DND-41 (cell line): ENCODE results near the gene PEX16.
"Not testable (repeated sequence)": the region's sequence is repeated elsewhere in the genome, so short reads cannot be mapped to it uniquely, and the experiment has no call there.

ENCODE experiments used
- ATAC-seq: fragments of 200-7000 bp; cut with Tn5 transposase; 3 replicates; pipeline ENCODE4 v1.9.1; 2021; ENCODE audit warnings: low read depth; ENCODE audit not compliant: insufficient read depth
- DNase-seq: peaks from one replicate; pipeline ENCODE4 v3.0.0-alpha.2; 2020
- H2AFZ ChIP-seq: 2 replicates; pipeline ENCODE4 v1.6.0; 2012; ENCODE audit warnings: low read depth, low read length
- H3K27ac ChIP-seq: 2 replicates; pipeline ENCODE4 v1.5.1; 2012; ENCODE audit warnings: low read length, inconsistent platforms
- H3K27me3 ChIP-seq: fragments of 200-600 bp; sonication (generic); 2 replicates; pipeline ENCODE4 v1.6.0; 2012; ENCODE audit warnings: low read length, mild to moderate bottlenecking, inconsistent platforms; ENCODE audit not compliant: insufficient read depth, poor library complexity
- H3K36me3 ChIP-seq: 2 replicates; pipeline ENCODE4 v1.5.1; 2012; ENCODE audit warnings: low read length, inconsistent platforms; ENCODE audit not compliant: insufficient read depth
- H3K4me1 ChIP-seq: 2 replicates; pipeline ENCODE4 v1.5.1; 2012; ENCODE audit warnings: mild to moderate bottlenecking, low read length; ENCODE audit not compliant: insufficient read depth
- H3K4me2 ChIP-seq: 2 replicates; pipeline ENCODE4 v1.6.0; 2012; ENCODE audit warnings: mild to moderate bottlenecking, moderate library complexity, low read length, inconsistent platforms; ENCODE audit not compliant: insufficient read depth
- H3K4me3 ChIP-seq, 2 experiments: fragments of 200-600 bp in 1 of 2; shearing (Covaris generic) in 1 of 2; 2 replicates each; pipeline ENCODE4 v1.5.1; 2012 to 2016; ENCODE audit warnings: inconsistent platforms in 2 of 2, low read length in 2 of 2, mild to moderate bottlenecking in 2 of 2, low read depth in 1 of 2, moderate library complexity in 1 of 2
- H3K79me2 ChIP-seq: 2 replicates; pipeline ENCODE4 v1.6.0; 2012; ENCODE audit warnings: low read length, inconsistent platforms; ENCODE audit not compliant: insufficient read depth
- H3K9ac ChIP-seq: 2 replicates; pipeline ENCODE4 v1.6.0; 2012; ENCODE audit warnings: low read depth, mild to moderate bottlenecking, inconsistent platforms, low read length, moderate library complexity
- H3K9me3 ChIP-seq: 2 replicates; pipeline ENCODE4 v1.5.1; 2012; ENCODE audit warnings: low read length, moderate library complexity, mild to moderate bottlenecking, inconsistent platforms; ENCODE audit not compliant: insufficient read depth, severe bottlenecking
- H4K20me1 ChIP-seq: 2 replicates; pipeline ENCODE4 v1.6.0; 2012; ENCODE audit warnings: low read length; ENCODE audit not compliant: insufficient read depth
- EZH2 ChIP-seq: IDR thresholded peaks from 3 replicates; pipeline ENCODE4 v1.6.1; 2012; ENCODE audit warnings: borderline replicate concordance, low read depth, mild to moderate bottlenecking, moderate library complexity, low read length, inconsistent platforms; ENCODE audit not compliant: severe bottlenecking
- TF ChIP-seq, protein P1 (sequence below): IDR thresholded peaks from 2 replicates; pipeline ENCODE4 v1.5.1; 2012; ENCODE audit warnings: borderline replicate concordance, low read length, moderate library complexity, mild to moderate bottlenecking; ENCODE audit not compliant: poor library complexity, severe bottlenecking; ENCODE audit errors: extremely low read depth

The PEX16 gene

DNA sequence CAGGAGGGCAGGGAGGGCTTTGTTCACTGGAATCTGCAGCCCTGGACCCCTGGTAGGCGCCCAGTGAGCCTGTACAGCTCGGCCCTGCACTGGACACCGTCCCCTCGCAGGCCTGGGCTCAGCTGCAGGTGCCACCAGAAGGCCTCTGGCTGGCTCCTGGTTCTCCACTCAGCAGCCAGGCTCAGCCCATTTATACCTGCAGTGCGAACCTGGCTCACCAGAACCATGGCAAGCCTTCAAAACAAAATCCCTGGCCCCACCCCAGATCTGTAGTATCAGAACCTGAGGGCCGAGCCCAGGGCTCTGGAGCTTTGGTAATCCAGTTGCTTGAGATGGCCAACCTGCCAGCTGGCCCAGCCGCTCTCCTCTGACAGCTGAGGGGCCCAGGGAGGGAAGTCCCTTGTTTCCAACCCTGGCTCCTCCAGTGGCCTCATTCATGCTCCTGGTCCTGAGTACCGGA, 9.7 kb downstream of the PEX16 start:
- Histone ChIP-seq H3K27me3 (no peaks in the 10 kb centered on the region), H3K27ac (no peak overlapping the region), H3K9ac (no peak overlapping the region), H3K4me3 (no peak overlapping the region), H2AFZ (no peak overlapping the region), H3K79me2 (no peaks in the 10 kb centered on the region), H3K9me3 (no peaks in the 10 kb centered on the region), H3K36me3 (peaks cover 25% of the 10 kb centered on the region), H3K4me1 (no peaks in the 10 kb centered on the region), H3K4me2 (no peak overlapping the region), H4K20me1 (peaks cover 7% of the 10 kb centered on the region; the same call in 1 of the 2 replicates)
- ATAC-seq: no peak
- DNase-seq: no peak
- TF ChIP-seq, protein P1, sequence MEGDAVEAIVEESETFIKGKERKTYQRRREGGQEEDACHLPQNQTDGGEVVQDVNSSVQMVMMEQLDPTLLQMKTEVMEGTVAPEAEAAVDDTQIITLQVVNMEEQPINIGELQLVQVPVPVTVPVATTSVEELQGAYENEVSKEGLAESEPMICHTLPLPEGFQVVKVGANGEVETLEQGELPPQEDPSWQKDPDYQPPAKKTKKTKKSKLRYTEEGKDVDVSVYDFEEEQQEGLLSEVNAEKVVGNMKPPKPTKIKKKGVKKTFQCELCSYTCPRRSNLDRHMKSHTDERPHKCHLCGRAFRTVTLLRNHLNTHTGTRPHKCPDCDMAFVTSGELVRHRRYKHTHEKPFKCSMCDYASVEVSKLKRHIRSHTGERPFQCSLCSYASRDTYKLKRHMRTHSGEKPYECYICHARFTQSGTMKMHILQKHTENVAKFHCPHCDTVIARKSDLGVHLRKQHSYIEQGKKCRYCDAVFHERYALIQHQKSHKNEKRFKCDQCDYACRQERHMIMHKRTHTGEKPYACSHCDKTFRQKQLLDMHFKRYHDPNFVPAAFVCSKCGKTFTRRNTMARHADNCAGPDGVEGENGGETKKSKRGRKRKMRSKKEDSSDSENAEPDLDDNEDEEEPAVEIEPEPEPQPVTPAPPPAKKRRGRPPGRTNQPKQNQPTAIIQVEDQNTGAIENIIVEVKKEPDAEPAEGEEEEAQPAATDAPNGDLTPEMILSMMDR: no peak
- no peak for TF ChIP-seq EZH2

- Histone ChIP-seq H3K27ac (no peak within 1 kb of the TSS), H3K79me2 (no peaks in the 10 kb centered on the region), H3K4me2 (no peak within 1 kb of the TSS), H4K20me1 (peaks cover 7% of the 10 kb centered on the region; the same call in 1 of the 2 replicates), H3K36me3 (peaks cover 25% of the 10 kb centered on the region), H3K27me3 (no peaks in the 10 kb centered on the region), H3K4me3 (no peak within 1 kb of the TSS), H3K9me3 (no peaks in the 10 kb centered on the region), H3K9ac (no peak within 1 kb of the TSS), H3K4me1 (no peaks in the 10 kb centered on the region), H2AFZ (no peak within 1 kb of the TSS)
- ATAC-seq (0 out of 3 replicates have a peak, but pooled peaks have one; percentile 4), DNase-seq (no peak)
- TF ChIP-seq EZH2: no peak
- TF ChIP-seq, protein P1: no peak
Observed at GRCh38 chr11:45906965-45907611, 10.6 kb downstream of the PEX16 start, which contains the start of gene FREY1. TSS of gene FREY1 (minus strand) at chr11:45907271. CDS start at chr11:45907245, 26 bp downstream.

DNA sequence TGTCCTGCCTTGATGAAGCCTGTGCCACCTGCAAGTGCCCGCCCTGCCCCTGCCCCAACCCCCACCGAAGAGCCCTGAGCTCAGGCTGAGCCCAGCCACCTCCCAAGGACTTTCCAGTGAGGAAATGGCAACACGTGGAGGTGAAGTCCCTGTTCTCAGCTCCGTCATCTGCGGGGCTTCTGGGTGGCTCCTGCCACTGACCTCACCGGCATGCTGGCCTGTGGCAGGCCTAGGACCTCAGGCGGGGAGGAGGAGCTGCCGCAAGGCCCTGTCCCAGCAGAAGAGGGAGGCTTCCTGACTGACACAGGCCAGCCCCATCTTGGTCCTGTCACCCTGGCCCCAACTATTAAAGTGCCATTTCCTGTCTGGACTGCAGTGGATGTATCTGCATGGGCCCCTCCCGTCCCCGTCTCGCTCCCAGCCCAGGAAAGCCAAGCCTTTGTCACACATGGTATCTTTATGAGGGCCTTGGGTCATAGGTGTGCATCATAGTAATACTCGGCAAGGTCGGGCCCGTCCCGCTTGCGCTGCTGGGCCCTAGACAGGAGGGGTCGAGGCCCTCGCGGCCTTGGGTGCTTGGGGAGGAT, 11.5 kb downstream of the PEX16 start:
- Histone ChIP-seq H3K36me3 (peaks cover 21% of the 10 kb centered on the region), H3K27ac (no peak overlapping the region), H2AFZ (no peak overlapping the region), H3K9ac (no peak overlapping the region), H3K27me3 (no peaks in the 10 kb centered on the region), H3K4me2 (no peak overlapping the region), H3K4me3 (no peak overlapping the region), H3K9me3 (no peaks in the 10 kb centered on the region), H4K20me1 (peaks cover 7% of the 10 kb centered on the region; the same call in 1 of the 2 replicates), H3K4me1 (no peaks in the 10 kb centered on the region), H3K79me2 (no peaks in the 10 kb centered on the region)
- no peak for ATAC-seq
- no peak for DNase-seq
- TF ChIP-seq, protein P1: no peak
- no peak for TF ChIP-seq EZH2

DNA sequence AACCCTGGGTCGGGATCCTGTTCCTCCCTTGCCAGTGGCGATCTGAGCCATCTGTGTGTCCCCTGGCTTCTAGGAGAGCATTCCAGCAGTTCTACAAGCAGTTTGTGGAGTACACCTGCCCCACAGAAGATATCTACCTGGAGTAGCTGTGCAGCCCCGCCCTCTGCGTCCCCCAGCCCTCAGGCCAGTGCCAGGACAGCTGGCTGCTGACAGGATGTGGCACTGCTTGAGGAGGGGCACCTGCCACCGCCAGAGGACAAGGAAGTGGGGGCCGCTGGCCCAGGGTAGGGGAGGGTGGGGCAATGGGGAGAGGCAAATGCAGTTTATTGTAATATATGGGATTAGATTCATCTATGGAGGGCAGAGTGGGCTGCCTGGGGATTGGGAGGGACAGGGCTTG, 12.1 kb downstream of the PEX16 start:
- not testable (repeated sequence) for H3K9me3 ChIP-seq, H3K9ac ChIP-seq, H3K27ac ChIP-seq, H3K27me3 ChIP-seq, H2AFZ ChIP-seq, H3K79me2 ChIP-seq, H3K4me3 ChIP-seq, ATAC-seq, H3K4me2 ChIP-seq, DNase-seq, H3K4me1 ChIP-seq, H4K20me1 ChIP-seq
- peaks cover 15% of the 10 kb centered on the region for H3K36me3 ChIP-seq
